WERI-Rb-1 (cell line): Measurements from ENCODE around the gene ARHGAP21.

Experiments
- DNase-seq: peaks from one replicate; pipeline ENCODE4 v3.0.0-alpha.2; 2020
- H3K27ac ChIP-seq: fragments of 250-450 bp; sonication (Bioruptor Pico); 2 replicates; pipeline ENCODE4 v1.5.1; 2020; ENCODE audit warnings: mild to moderate bottlenecking, moderate library complexity
- H3K27me3 ChIP-seq: fragments of 250-450 bp; sonication (Bioruptor Pico); 2 replicates; pipeline ENCODE4 v1.5.1; 2021; ENCODE audit warnings: mild to moderate bottlenecking, low read depth, moderate library complexity; ENCODE audit not compliant: insufficient read depth, severe bottlenecking
- H3K36me3 ChIP-seq: fragments of 250-450 bp; sonication (Bioruptor Pico); 2 replicates; pipeline ENCODE4 v1.5.1; 2020; ENCODE audit warnings: mild to moderate bottlenecking, moderate library complexity
- H3K4me3 ChIP-seq: 2 replicates; pipeline ENCODE4 v1.5.1; 2011; ENCODE audit warnings: low read depth, mild to moderate bottlenecking, control low read depth, low read length
- H3K9me3 ChIP-seq: fragments of 250-450 bp; sonication (Bioruptor Pico); 2 replicates; pipeline ENCODE4 v1.5.1; 2021; ENCODE audit warnings: mild to moderate bottlenecking, moderate library complexity; ENCODE audit not compliant: severe bottlenecking
- TF ChIP-seq, protein P1 (sequence below): IDR thresholded peaks from 2 replicates; pipeline ENCODE4 v1.5.1; 2011; ENCODE audit warnings: low read depth, mild to moderate bottlenecking, control low read depth, inconsistent platforms, low read length

The ARHGAP21 gene

GRCh38 chr10:24574578-24575155 is 149.0 kb downstream of the ARHGAP21 start:
- no peaks in the 10 kb centered on the region for H3K27me3 ChIP-seq
- no peak overlapping the region for H3K27ac ChIP-seq
- no peaks in the 10 kb centered on the region for H3K36me3 ChIP-seq
- TF ChIP-seq, protein P1, sequence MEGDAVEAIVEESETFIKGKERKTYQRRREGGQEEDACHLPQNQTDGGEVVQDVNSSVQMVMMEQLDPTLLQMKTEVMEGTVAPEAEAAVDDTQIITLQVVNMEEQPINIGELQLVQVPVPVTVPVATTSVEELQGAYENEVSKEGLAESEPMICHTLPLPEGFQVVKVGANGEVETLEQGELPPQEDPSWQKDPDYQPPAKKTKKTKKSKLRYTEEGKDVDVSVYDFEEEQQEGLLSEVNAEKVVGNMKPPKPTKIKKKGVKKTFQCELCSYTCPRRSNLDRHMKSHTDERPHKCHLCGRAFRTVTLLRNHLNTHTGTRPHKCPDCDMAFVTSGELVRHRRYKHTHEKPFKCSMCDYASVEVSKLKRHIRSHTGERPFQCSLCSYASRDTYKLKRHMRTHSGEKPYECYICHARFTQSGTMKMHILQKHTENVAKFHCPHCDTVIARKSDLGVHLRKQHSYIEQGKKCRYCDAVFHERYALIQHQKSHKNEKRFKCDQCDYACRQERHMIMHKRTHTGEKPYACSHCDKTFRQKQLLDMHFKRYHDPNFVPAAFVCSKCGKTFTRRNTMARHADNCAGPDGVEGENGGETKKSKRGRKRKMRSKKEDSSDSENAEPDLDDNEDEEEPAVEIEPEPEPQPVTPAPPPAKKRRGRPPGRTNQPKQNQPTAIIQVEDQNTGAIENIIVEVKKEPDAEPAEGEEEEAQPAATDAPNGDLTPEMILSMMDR: no peak
- DNase-seq: no peak
- H3K9me3 ChIP-seq: no peaks in the 10 kb centered on the region
- no peak overlapping the region for H3K4me3 ChIP-seq

GRCh38 chr10:24574161-24574560 is 149.5 kb downstream of the ARHGAP21 start:
- H3K36me3 ChIP-seq: no peaks in the 10 kb centered on the region
- DNase-seq: no peak
- H3K9me3 ChIP-seq: no peaks in the 10 kb centered on the region
- TF ChIP-seq, protein P1: no peak
- no peak overlapping the region for H3K27ac ChIP-seq
- H3K4me3 ChIP-seq: no peak overlapping the region
- H3K27me3 ChIP-seq: no peaks in the 10 kb centered on the region

DNA sequence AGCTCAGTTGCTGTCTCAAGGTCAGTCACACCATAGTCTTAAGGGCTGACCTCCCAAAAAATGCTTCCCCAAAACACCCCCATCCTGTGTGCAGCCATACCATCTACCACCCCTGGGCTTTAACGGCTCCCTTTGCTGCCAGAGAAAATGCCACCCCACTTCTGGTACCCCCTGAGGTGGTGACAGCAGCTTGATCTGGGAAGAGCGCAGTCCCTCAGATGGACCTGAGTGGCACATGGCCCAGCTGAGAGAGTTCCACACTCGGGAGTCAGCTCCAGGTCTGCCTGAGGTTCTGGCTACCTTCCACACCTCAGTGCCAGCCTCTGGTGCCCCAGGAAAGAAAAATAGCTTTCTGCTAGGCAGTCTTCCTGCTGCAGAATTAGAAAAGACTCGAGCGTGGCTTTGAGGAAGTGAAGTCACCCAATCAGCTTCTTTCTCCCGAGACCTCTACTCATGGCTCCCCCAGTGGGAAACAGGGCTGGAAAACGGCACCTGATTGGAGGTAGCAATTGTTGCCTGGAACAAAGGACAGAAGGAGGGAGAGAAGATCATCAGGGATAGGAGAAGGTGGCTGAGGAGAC is 151.7 kb downstream of the ARHGAP21 start:
- Histone ChIP-seq H3K27ac (no peak overlapping the region), H3K36me3 (no peaks in the 10 kb centered on the region), H3K4me3 (no peak overlapping the region), H3K27me3 (no peaks in the 10 kb centered on the region), H3K9me3 (no peaks in the 10 kb centered on the region)
- TF ChIP-seq, protein P1: no peak
- DNase-seq: no peak

DNA sequence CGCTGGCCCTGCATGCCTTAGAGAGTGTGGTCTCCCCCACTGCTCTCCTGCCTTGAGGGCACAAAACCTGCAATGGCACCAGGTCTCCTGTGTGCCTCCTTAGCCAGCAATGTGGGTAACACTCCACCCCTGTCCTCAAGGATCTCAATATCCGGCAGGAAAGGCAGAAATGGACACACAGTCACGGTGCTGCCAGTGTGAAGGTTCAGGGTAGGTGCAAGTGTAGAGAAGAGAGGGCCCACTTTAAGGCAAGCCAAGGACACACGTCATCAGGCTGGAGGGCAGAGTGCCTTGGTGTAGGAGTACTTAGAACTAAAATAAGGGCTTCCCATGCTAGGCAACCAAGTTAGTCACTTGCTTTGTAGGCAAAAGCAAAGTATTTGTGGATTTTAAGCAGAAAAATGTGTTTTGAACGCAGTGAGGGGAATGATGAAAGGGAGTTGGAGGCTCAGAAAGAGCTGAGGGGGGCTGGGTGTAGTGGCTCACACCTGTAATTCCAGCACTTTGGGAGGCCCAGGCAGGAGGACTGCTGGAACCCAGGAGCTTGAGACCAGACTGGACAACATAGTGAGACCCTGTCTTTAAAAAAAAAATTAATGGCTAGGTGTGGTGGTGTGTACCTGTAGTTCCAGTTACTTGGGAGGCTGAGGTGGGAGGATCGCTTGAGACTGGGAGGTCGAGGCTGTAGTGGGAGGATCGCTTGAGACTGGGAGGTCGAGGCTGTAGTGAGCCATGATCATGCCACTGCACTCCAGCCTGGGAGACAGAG is 152.8 kb downstream of the ARHGAP21 start:
- Histone ChIP-seq H3K27me3 (no peaks in the 10 kb centered on the region), H3K27ac (no peak overlapping the region), H3K36me3 (no peaks in the 10 kb centered on the region), H3K9me3 (no peaks in the 10 kb centered on the region), H3K4me3 (no peak overlapping the region)
- DNase-seq: no peak
- TF ChIP-seq, protein P1: no peak

GRCh38 chr10:24569828-24570657 is 153.6 kb downstream of the ARHGAP21 start:
- Histone ChIP-seq H3K27ac (no peak overlapping the region), H3K9me3 (no peaks in the 10 kb centered on the region), H3K4me3 (no peak overlapping the region), H3K36me3 (no peaks in the 10 kb centered on the region), H3K27me3 (no peaks in the 10 kb centered on the region)
- no peak for DNase-seq
- TF ChIP-seq, protein P1: no peak
